PC-3 (cell line): ENCODE measurements around the gene KIR2DL1. TPM values are rescaled to one million over a fixed set of nuclear protein-coding genes. Genes with fewer than 3 reads are reported as not detected.
"Not testable (repeated sequence)": the region's sequence is repeated elsewhere in the genome, so short reads cannot be mapped to it uniquely, and the experiment has no call there.

ENCODE experiments used
- ATAC-seq: fragments of 200-7000 bp; cut with Tn5 transposase; 2 replicates; pipeline ENCODE4 v1.9.1; 2020; ENCODE audit warnings: mild to moderate bottlenecking, moderate library complexity
- Bru-seq: library from RNA; stranded (reverse); fragments of 400-500 nt; gene quantifications from one replicate; lab custom pipeline; 2021; lab: Mats Ljungman, UMichigan
- BruChase-seq, 2 experiments: library from RNA; stranded (reverse); fragments of 400-500 nt; gene quantifications; one replicate each; lab custom pipeline; 2021; lab: Mats Ljungman, UMichigan
- BruUV-seq: library from RNA; stranded (reverse); fragments of 400-500 nt; replicated peaks from 2 replicates; lab custom pipeline; 2021; lab: Mats Ljungman, UMichigan
- CTCF ChIA-PET: fragments of 300-600 bp; sonication (Branson Sonifier 250); formaldehyde crosslinking; loops from one replicate; lab custom pipeline; 2022; ENCODE audit warnings: antibody characterized with exemption; lab: Charles Lee
- POLR2A ChIA-PET: fragments of 300-600 bp; sonication (Branson Sonifier 250); formaldehyde crosslinking; loops from one replicate; lab custom pipeline; 2022; ENCODE audit warnings: antibody characterized with exemption; ENCODE audit not compliant: unreplicated experiment; lab: Charles Lee
- DNase-seq: peaks from one replicate; pipeline ENCODE4 v3.0.0-alpha.2; 2015
- H2AFZ ChIP-seq: fragments of 300-600 bp; sonication (generic); 2 replicates; pipeline ENCODE4 v1.6.0; 2016; ENCODE audit warnings: antibody characterized with exemption, low read length
- H3F3A ChIP-seq: fragments of 300-600 bp; sonication (generic); one replicate; pipeline ENCODE4 v1.6.0; 2017; ENCODE audit warnings: antibody characterized with exemption, low read length, control low read depth, mild to moderate bottlenecking; ENCODE audit not compliant: unreplicated experiment
- H3K27ac ChIP-seq: fragments of 300-600 bp; sonication (generic); 2 replicates; pipeline ENCODE4 v1.5.1; 2016; ENCODE audit warnings: mild to moderate bottlenecking, low read length
- H3K27me3 ChIP-seq: fragments of 300-600 bp; sonication (generic); 2 replicates; pipeline ENCODE4 v1.6.1; 2016; ENCODE audit warnings: low read length, mixed read lengths
- H3K36me3 ChIP-seq: fragments of 300-600 bp; sonication (generic); 2 replicates; pipeline ENCODE4 v1.6.1; 2016; ENCODE audit warnings: low read depth, mixed run types, low read length, mixed read lengths
- H3K4me1 ChIP-seq: fragments of 300-600 bp; sonication (generic); 2 replicates; pipeline ENCODE4 v1.5.1; 2016; ENCODE audit warnings: low read length; ENCODE audit not compliant: insufficient read depth
- H3K4me2 ChIP-seq: fragments of 300-600 bp; sonication (generic); 2 replicates; pipeline ENCODE4 v1.6.0; 2016; ENCODE audit warnings: low read length
- H3K4me3 ChIP-seq: fragments of 300-600 bp; sonication (generic); 2 replicates; pipeline ENCODE4 v1.5.1; 2016; ENCODE audit warnings: mild to moderate bottlenecking, low read length, mixed read lengths
- H3K79me2 ChIP-seq: fragments of 300-600 bp; sonication (generic); 2 replicates; pipeline ENCODE4 v1.6.1; 2017; ENCODE audit warnings: low read length, mixed read lengths
- H3K9ac ChIP-seq: fragments of 300-600 bp; sonication (generic); 2 replicates; pipeline ENCODE4 v1.6.0; 2016; ENCODE audit warnings: mild to moderate bottlenecking, low read length
- H3K9me2 ChIP-seq: fragments of 300-600 bp; sonication (generic); replicated peaks from 2 replicates; pipeline ENCODE4 v1.6.1; 2016; ENCODE audit warnings: mixed run types, low read length, mixed read lengths
- H3K9me3 ChIP-seq: fragments of 300-600 bp; sonication (generic); 2 replicates; pipeline ENCODE4 v1.6.1; 2016; ENCODE audit warnings: low read length, mixed read lengths
- H4K20me1 ChIP-seq: fragments of 300-600 bp; sonication (generic); 2 replicates; pipeline ENCODE4 v1.6.1; 2016; ENCODE audit warnings: low read length, mixed read lengths
- EZH2 ChIP-seq: fragments of 300-600 bp; sonication (generic); IDR thresholded peaks from one replicate; pipeline ENCODE4 v1.6.1; 2017; ENCODE audit warnings: antibody characterized with exemption, mild to moderate bottlenecking, low read length; ENCODE audit not compliant: unreplicated experiment
- EZH2phosphoT487 ChIP-seq: fragments of 300-600 bp; sonication (generic); IDR thresholded peaks from 2 replicates; pipeline ENCODE4 v1.6.1; 2018; ENCODE audit warnings: mild to moderate bottlenecking, antibody characterized with exemption, low read length, borderline replicate concordance
- intact Hi-C: fragments of 100-400 bp; cut with micrococcal nuclease; formaldehyde crosslinking; loops from 2 replicates; pipeline ENCODE4 v1.9.0; 2023
- long read RNA-seq: library from polyadenylated mRNA; unstranded; transcript quantifications from one replicate; pipeline ENCODE4 v2.0.0, GENCODE V29; 2021; ENCODE audit not compliant: unreplicated experiment
- total RNA-seq: library from RNA; depleted of rRNA; stranded (reverse); fragments of >200 nt; gene quantifications from 2 replicates; pipeline ENCODE4 v1.2.3, GENCODE V29; 2014; rRNA removed
- TF ChIP-seq, protein P1 (sequence below): fragments of 300-600 bp; sonication (generic); conservative IDR thresholded peaks from 2 replicates; pipeline ENCODE4 v1.5.1; 2017; ENCODE audit warnings: antibody characterized with exemption, low read depth, mild to moderate bottlenecking, low read length

Gene KIR2DL1
- total RNA-seq (not detected in 2 replicates), Bru-seq, nascent RNA (not detected), BruChase-seq, experiment 1, labeled RNA remaining after a 6-hour chase (not detected), BruChase-seq, experiment 2, labeled RNA remaining after a 2-hour chase (not detected)
- long read RNA-seq: 0 reads

- DNase-seq, H3K9me2 ChIP-seq, H4K20me1 ChIP-seq, H3F3A ChIP-seq, H3K27ac ChIP-seq, H3K4me3 ChIP-seq, ATAC-seq, CTCF ChIA-PET, H3K9ac ChIP-seq, H3K4me2 ChIP-seq, H3K4me1 ChIP-seq, H3K36me3 ChIP-seq, POLR2A ChIA-PET, H3K9me3 ChIP-seq, BruUV-seq, H3K79me2 ChIP-seq, H2AFZ ChIP-seq: not testable (repeated sequence)
- H3K27me3 ChIP-seq: peaks cover 13% of the 10 kb centered on the region
- intact Hi-C loops: loop anchor here (5.0 kb wide), 1 partner anchor 78 kb away; no protein-coding TSS in a partner anchor
Observed at GRCh38 chr19:54769646-54770045, at the start of gene KIR2DL1. Gene KIR2DL1, plus strand, starts transcription at chr19:54769793. Its CDS starts 58 bp downstream, at chr19:54769851.

DNA sequence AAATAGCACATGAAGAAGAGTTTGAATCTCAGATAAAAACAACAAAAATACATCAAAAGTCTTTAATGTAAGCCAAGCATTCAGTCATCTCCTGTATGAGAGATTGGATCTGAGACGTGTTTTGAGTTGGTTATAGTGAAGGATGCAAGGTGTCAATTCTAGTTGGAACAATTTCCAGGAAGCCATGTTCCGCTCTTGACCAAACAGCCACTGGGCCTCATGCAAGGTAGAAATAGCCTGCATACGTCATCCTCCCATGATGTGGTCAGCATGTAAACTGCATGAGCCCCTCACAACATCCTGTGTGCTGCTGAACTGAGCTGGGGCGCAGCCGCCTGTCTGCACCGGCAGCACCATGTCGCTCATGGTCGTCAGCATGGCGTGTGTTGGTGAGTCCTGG is 45.5 kb upstream of the KIR2DL1 start, which contains the start of gene KIR3DL3:
TSS of gene KIR3DL3 (plus strand) at position 301 of the 400 bp plus-strand sequence. CDS start at position 356, 55 bp downstream.
- H3K9me3 ChIP-seq: peaks cover 15% of the 10 kb centered on the region
- H3K79me2 ChIP-seq: no peaks in the 10 kb centered on the region
- H3K36me3 ChIP-seq: no peaks in the 10 kb centered on the region
- no peak within 1 kb of the TSS for H3K4me2 ChIP-seq
- no peaks in the 10 kb centered on the region for H3K4me1 ChIP-seq
- H3F3A ChIP-seq: no peaks in the 10 kb centered on the region
- ChIA-PET CTCF (no interaction called here), POLR2A (no interaction called here)
- no peak within 1 kb of the TSS for H3K4me3 ChIP-seq
- H3K9me2 ChIP-seq: no peaks in the 10 kb centered on the region
- DNase-seq (no peak), ATAC-seq (no peak)
- intact Hi-C loops: no loop called here
- no peaks in the 10 kb centered on the region for H4K20me1 ChIP-seq
- peaks cover 23% of the 10 kb centered on the region for H3K27me3 ChIP-seq
- TF ChIP-seq EZH2: no peak
- TF ChIP-seq, protein P1, sequence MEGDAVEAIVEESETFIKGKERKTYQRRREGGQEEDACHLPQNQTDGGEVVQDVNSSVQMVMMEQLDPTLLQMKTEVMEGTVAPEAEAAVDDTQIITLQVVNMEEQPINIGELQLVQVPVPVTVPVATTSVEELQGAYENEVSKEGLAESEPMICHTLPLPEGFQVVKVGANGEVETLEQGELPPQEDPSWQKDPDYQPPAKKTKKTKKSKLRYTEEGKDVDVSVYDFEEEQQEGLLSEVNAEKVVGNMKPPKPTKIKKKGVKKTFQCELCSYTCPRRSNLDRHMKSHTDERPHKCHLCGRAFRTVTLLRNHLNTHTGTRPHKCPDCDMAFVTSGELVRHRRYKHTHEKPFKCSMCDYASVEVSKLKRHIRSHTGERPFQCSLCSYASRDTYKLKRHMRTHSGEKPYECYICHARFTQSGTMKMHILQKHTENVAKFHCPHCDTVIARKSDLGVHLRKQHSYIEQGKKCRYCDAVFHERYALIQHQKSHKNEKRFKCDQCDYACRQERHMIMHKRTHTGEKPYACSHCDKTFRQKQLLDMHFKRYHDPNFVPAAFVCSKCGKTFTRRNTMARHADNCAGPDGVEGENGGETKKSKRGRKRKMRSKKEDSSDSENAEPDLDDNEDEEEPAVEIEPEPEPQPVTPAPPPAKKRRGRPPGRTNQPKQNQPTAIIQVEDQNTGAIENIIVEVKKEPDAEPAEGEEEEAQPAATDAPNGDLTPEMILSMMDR: no peak
- TF ChIP-seq EZH2phosphoT487: no peak
- BruUV-seq: no TSS peak
- no peak within 1 kb of the TSS for H3K9ac ChIP-seq
- no peak within 1 kb of the TSS for H2AFZ ChIP-seq
- H3K27ac ChIP-seq: no peak within 1 kb of the TSS

DNA sequence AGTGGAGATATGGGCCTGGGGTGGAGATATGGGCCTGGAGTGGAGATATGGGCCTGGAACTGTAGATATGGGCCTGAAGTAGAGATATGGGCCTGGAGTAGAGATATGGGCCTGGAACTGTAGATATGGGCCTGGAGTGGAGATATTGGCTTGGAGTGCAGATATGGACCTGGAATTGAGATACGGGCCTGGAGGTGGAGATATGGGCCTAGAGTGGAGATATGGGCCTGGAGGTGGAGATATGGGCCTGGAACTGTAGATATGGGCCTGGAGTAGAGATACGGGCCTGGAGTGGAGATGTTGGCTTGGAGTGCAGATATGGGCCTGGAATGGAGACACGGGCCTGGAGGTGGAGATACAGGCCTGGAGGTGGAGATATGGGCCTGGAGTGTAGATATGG is 44.9 kb upstream of the KIR2DL1 start:
- no peaks in the 10 kb centered on the region for H3K4me1 ChIP-seq
- H2AFZ ChIP-seq: no peak overlapping the region
- ATAC-seq (no peak), DNase-seq (no peak)
- TF ChIP-seq, protein P1: no peak
- H3F3A ChIP-seq: no peaks in the 10 kb centered on the region
- no TSS peak for BruUV-seq
- H3K4me2 ChIP-seq: no peak overlapping the region
- H4K20me1 ChIP-seq: no peaks in the 10 kb centered on the region
- H3K9me3 ChIP-seq: peaks cover 15% of the 10 kb centered on the region
- H3K9me2 ChIP-seq: no peaks in the 10 kb centered on the region
- H3K27ac ChIP-seq: no peak overlapping the region
- POLR2A ChIA-PET: no interaction called here
- no peaks in the 10 kb centered on the region for H3K79me2 ChIP-seq
- CTCF ChIA-PET: no interaction called here
- H3K4me3 ChIP-seq: no peak overlapping the region
- no peaks in the 10 kb centered on the region for H3K36me3 ChIP-seq
- H3K9ac ChIP-seq: no peak overlapping the region
- peaks cover 26% of the 10 kb centered on the region for H3K27me3 ChIP-seq
- intact Hi-C loops: no loop called here
